Epithelial cell of proximal tubule (primary cell): ENCODE data around the gene CRMP1. TPM values are rescaled to one million over a fixed set of nuclear protein-coding genes. Genes with fewer than 3 reads are reported as not detected.
"Not testable (repeated sequence)": the region's sequence is repeated elsewhere in the genome, so short reads cannot be mapped to it uniquely, and the experiment has no call there.

Experiments used
- DNase-seq: peaks from one replicate; pipeline ENCODE4 v3.0.0-alpha.2; 2011; ENCODE audit warnings: low read depth
- H3K4me3 ChIP-seq: 2 replicates; pipeline ENCODE4 v1.5.1; 2011; ENCODE audit warnings: low read depth, mild to moderate bottlenecking, low read length
- total RNA-seq: library from RNA; depleted of rRNA; stranded (reverse); fragments of >200 nt; gene quantifications from 2 replicates; pipeline ENCODE4 v1.2.3, GENCODE V29; 2015
- TF ChIP-seq, protein P1 (sequence below): conservative IDR thresholded peaks from 2 replicates; pipeline ENCODE4 v1.5.1; 2012; ENCODE audit warnings: low read depth, mild to moderate bottlenecking, low read length

The CRMP1 gene
- total RNA-seq, 1 donor from 2014 or later, result 1.8 TPM

- H3K4me3 ChIP-seq, result no peak overlapping the region
- TF ChIP-seq, protein P1, sequence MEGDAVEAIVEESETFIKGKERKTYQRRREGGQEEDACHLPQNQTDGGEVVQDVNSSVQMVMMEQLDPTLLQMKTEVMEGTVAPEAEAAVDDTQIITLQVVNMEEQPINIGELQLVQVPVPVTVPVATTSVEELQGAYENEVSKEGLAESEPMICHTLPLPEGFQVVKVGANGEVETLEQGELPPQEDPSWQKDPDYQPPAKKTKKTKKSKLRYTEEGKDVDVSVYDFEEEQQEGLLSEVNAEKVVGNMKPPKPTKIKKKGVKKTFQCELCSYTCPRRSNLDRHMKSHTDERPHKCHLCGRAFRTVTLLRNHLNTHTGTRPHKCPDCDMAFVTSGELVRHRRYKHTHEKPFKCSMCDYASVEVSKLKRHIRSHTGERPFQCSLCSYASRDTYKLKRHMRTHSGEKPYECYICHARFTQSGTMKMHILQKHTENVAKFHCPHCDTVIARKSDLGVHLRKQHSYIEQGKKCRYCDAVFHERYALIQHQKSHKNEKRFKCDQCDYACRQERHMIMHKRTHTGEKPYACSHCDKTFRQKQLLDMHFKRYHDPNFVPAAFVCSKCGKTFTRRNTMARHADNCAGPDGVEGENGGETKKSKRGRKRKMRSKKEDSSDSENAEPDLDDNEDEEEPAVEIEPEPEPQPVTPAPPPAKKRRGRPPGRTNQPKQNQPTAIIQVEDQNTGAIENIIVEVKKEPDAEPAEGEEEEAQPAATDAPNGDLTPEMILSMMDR, result no peak
- no peak for DNase-seq
These were observed 78.5 kb downstream of the CRMP1 start for GRCh38 chr4:5814421-5814820.

DNA sequence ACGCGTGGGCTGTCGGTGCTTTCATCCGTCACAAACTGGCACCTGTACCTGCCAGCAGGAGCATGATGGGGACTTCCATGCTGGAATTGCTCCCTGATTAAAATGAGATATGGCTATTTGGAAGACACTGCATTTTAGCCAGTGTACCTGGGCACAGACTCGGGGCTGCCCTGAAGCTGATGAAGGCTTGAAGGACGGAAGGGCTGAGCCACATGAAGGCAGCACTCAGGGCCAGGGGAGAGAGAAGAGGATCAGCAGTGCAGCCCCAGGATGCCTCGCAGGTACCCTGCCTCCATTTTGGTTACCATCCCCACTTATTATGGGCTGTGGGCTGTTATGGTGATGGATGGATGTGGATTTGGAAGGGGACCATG, 79.0 kb downstream of the CRMP1 start:
- DNase-seq, result no peak
- TF ChIP-seq, protein P1, result no peak

GRCh38 chr4:5812506-5813229, 80.2 kb downstream of the CRMP1 start:
- H3K4me3 ChIP-seq, result no peak overlapping the region
- TF ChIP-seq, protein P1, result peak; percentile 77
- DNase-seq, result no peak

More for the DNA sequence above, 79.0 kb downstream of the CRMP1 start:
- no peak overlapping the region for H3K4me3 ChIP-seq

DNA sequence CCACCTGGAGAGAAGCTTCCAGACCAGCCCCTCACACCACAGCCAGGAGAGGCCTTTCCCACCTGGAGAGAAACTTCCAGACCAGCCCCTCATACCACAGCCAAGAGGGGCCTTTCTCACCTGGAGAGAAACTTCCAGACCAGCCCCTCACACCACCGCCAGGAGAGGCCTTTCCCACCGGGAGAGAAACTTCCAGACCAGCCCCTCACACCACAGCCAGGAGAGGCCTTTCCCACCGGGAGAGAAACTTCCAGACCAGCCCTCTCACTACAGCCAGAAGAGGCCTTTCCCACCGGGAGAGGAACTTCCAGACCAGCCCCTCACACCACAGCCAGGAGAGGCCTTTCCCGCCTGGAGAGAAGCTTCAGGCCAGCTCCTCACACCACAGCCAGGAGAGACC, 80.8 kb downstream of the CRMP1 start:
- not testable (repeated sequence) for DNase-seq, H3K4me3 ChIP-seq

DNA sequence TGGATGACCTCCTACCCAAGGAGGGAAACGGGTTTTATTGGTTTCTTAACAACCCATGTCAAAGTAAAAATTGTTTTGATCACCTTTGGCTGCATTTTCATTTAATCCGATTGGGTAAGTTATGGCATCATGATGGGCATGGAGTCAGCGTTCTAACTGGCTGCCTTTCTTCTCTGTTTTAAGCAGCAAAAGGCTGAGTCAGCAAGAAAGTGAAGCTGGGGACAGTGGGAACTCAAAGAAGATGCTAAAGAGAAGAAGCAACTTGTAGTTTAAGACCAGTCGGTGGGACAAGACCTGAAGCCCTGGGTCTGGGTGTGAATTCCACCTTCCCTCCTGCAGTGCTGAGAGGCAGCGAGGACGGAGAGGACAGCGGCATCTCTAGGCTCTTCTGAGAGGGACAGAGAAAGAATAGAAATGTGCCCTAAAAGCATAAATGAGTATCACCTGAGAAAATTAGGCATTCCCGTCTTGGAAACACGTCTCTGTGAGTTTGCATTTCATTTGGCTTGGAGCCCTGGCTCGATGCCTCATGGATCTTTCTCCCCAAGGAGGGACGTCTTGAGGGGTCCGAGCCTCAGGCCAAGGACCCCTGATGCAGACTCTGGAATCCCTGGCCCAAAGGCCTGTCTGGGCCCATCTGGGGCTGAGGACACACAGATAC, 82.0 kb downstream of the CRMP1 start:
- TF ChIP-seq, protein P1, result no peak

GRCh38 chr4:5810151-5810550, 82.7 kb downstream of the CRMP1 start:
- no peak for DNase-seq
- no peak overlapping the region for H3K4me3 ChIP-seq
- TF ChIP-seq, protein P1, result no peak

More for the DNA sequence above, 82.0 kb downstream of the CRMP1 start:
- no peak overlapping the region for H3K4me3 ChIP-seq
- no peak for DNase-seq

DNA sequence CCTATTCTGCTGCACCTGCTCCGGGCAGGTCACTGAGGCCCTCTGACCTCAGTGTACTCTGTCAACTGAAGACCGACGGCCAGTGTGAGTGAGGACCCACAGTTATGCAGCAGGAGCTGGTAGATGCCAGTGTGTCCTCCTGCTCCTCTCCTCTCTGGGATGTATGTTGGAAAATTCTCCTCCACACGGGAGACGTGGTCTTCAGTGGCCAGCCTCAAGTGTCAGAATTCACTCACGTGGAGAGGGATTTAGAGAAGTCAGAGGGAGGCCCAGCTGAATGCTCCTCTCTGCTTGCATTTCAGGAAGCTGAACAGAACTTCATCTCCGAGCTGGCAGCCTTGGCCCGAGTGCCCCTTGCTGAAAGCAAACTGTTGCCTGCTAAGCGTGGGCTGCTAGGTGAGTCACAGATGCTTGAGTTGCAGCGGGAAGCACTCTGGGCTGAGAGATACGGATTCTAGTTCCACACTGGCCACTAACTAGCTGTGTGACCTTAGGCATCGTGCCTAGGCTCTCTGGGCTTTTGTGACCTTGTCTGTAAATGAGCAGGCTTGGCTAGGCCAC, 83.6 kb downstream of the CRMP1 start:
- TF ChIP-seq, protein P1, result no peak
- no peak overlapping the region for H3K4me3 ChIP-seq
- DNase-seq, result no peak
